A549 (cell line): Measurements from ENCODE around the gene LEF1.

Experiments
- CBX8 ChIP-seq: fragments of 200-600 bp; sonication (generic); IDR thresholded peaks from 2 replicates; pipeline ENCODE4 v1.6.1; 2016
- GATA3 ChIP-seq: IDR thresholded peaks from 2 replicates; pipeline ENCODE4 v1.6.1; 2012; ENCODE audit warnings: borderline replicate concordance
- HOXB13 ChIP-seq: fragments of 250-450 bp; sonication (Bioruptor Pico); IDR thresholded peaks from 2 replicates; pipeline ENCODE4 v1.5.0; 2020; ENCODE audit warnings: low read depth, mild to moderate bottlenecking, moderate library complexity
- JUN ChIP-seq, 2 experiments: fragments of >200 bp; sonication (Bioruptor Twin); formaldehyde crosslinking; IDR thresholded peaks; 2 replicates in 1 of 2; 3 replicates in 1 of 2; pipeline ENCODE4 v1.6.1; 2016 to 2017
- KDM1A ChIP-seq: fragments of 200-600 bp; sonication (generic); IDR thresholded peaks from 2 replicates; pipeline ENCODE4 v1.6.1; 2016; ENCODE audit warnings: low read depth, mild to moderate bottlenecking
- MAFK ChIP-seq: fragments of 450-650 bp; IDR thresholded peaks from 2 replicates; pipeline ENCODE4 v1.6.1; 2014; ENCODE audit not compliant: partially characterized antibody
- MYC ChIP-seq: IDR thresholded peaks from 2 replicates; pipeline ENCODE4 v1.6.1; 2012; ENCODE audit warnings: mild to moderate bottlenecking, inconsistent platforms, low read length, improper control_type of control experiment, borderline replicate concordance
- POLR2A ChIP-seq: IDR thresholded peaks from 2 replicates; pipeline ENCODE4 v1.6.1; 2012; ENCODE audit warnings: mild to moderate bottlenecking, low read length
- RARB ChIP-seq: fragments of 250-450 bp; sonication (Bioruptor Pico); IDR thresholded peaks from 2 replicates; pipeline ENCODE4 v1.8.0; 2021; ENCODE audit warnings: mild to moderate bottlenecking, moderate library complexity
- TF ChIP-seq, protein P1 (sequence below): fragments of 450-650 bp; IDR thresholded peaks from 2 replicates; pipeline ENCODE4 v1.6.1; 2014; ENCODE audit warnings: antibody characterized with exemption
- TF ChIP-seq, protein P2 (sequence below): fragments of >200 bp; sonication (Bioruptor Twin); formaldehyde crosslinking; IDR thresholded peaks from 3 replicates; pipeline ENCODE4 v1.5.1; 2016
- TF ChIP-seq, protein P3 (sequence below): fragments of 200-600 bp; sonication (generic); IDR thresholded peaks from 2 replicates; pipeline ENCODE4 v1.6.1; 2016; ENCODE audit warnings: antibody characterized with exemption, mild to moderate bottlenecking, moderate library complexity

DNA sequence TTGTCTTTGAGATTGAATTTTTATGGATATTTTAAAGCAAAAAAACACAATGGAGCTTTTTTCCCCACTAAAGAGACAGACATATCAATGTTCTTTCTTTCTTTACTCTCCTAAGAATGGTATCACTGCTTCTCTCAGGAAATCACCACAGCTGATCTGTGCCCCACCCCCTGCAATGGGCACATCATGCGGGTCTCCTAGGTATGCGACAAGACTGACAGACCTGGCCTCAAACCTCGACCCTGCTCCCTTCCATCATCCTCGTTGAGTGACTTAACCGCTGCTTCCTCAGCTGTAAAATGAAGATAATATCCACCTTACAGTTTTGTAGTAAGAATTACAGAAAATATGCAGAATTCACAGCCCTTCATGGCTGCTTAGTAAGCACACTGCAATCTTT lies 58.3 kb downstream of the LEF1 start:
- TF ChIP-seq GATA3 (no peak), RARB (no peak), JUN (IDR thresholded peaks at IDR 0.05) (no peak), POLR2A (no peak), MAFK (no peak), KDM1A (no peak), HOXB13 (no peak), CBX8 (no peak), MYC (no peak)
- TF ChIP-seq, protein P1, sequence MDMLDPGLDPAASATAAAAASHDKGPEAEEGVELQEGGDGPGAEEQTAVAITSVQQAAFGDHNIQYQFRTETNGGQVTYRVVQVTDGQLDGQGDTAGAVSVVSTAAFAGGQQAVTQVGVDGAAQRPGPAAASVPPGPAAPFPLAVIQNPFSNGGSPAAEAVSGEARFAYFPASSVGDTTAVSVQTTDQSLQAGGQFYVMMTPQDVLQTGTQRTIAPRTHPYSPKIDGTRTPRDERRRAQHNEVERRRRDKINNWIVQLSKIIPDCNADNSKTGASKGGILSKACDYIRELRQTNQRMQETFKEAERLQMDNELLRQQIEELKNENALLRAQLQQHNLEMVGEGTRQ, result no peak
- TF ChIP-seq, protein P2, sequence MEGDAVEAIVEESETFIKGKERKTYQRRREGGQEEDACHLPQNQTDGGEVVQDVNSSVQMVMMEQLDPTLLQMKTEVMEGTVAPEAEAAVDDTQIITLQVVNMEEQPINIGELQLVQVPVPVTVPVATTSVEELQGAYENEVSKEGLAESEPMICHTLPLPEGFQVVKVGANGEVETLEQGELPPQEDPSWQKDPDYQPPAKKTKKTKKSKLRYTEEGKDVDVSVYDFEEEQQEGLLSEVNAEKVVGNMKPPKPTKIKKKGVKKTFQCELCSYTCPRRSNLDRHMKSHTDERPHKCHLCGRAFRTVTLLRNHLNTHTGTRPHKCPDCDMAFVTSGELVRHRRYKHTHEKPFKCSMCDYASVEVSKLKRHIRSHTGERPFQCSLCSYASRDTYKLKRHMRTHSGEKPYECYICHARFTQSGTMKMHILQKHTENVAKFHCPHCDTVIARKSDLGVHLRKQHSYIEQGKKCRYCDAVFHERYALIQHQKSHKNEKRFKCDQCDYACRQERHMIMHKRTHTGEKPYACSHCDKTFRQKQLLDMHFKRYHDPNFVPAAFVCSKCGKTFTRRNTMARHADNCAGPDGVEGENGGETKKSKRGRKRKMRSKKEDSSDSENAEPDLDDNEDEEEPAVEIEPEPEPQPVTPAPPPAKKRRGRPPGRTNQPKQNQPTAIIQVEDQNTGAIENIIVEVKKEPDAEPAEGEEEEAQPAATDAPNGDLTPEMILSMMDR, result no peak
- TF ChIP-seq, protein P3, sequence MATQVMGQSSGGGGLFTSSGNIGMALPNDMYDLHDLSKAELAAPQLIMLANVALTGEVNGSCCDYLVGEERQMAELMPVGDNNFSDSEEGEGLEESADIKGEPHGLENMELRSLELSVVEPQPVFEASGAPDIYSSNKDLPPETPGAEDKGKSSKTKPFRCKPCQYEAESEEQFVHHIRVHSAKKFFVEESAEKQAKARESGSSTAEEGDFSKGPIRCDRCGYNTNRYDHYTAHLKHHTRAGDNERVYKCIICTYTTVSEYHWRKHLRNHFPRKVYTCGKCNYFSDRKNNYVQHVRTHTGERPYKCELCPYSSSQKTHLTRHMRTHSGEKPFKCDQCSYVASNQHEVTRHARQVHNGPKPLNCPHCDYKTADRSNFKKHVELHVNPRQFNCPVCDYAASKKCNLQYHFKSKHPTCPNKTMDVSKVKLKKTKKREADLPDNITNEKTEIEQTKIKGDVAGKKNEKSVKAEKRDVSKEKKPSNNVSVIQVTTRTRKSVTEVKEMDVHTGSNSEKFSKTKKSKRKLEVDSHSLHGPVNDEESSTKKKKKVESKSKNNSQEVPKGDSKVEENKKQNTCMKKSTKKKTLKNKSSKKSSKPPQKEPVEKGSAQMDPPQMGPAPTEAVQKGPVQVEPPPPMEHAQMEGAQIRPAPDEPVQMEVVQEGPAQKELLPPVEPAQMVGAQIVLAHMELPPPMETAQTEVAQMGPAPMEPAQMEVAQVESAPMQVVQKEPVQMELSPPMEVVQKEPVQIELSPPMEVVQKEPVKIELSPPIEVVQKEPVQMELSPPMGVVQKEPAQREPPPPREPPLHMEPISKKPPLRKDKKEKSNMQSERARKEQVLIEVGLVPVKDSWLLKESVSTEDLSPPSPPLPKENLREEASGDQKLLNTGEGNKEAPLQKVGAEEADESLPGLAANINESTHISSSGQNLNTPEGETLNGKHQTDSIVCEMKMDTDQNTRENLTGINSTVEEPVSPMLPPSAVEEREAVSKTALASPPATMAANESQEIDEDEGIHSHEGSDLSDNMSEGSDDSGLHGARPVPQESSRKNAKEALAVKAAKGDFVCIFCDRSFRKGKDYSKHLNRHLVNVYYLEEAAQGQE, result no peak
